NCI-H2029 (cell line): ENCODE results near the gene TFF2.

ENCODE experiments used
- DNase-seq: peaks from one replicate; lab custom pipeline; 2025; lab: John Stamatoyannopoulos, UW

Gene TFF2, protein sequence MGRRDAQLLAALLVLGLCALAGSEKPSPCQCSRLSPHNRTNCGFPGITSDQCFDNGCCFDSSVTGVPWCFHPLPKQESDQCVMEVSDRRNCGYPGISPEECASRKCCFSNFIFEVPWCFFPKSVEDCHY

DNA sequence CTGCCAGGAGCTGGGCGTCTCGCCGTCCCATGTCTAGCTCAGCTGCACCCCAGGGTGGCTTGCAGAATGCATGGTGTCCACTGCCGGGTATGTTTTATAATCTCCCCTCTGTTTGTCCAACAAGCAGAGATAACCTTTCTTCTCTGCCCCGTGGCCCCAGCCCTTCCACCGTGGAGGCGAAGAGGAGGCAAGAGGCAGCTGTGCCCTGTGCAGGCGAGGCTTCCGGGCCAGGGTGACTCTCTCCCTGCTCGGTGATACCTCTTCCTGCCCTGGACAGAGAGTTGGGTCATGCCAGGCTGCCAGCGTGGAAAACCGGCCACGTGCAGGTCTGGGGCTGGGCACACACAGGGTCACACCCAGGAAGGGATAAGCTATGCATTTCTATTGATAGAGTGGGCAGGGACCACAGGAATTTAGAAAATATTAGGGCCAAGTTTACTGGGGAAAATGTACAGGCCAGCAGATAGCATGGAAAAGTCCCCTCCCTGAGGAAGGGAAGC, at the start of gene TFF2:
Gene TFF2 (minus strand): TSS at position 68 of the 500 bp plus-strand sequence. CDS start 37 bp downstream, at position 31.
- DNase-seq, result no peak

DNA sequence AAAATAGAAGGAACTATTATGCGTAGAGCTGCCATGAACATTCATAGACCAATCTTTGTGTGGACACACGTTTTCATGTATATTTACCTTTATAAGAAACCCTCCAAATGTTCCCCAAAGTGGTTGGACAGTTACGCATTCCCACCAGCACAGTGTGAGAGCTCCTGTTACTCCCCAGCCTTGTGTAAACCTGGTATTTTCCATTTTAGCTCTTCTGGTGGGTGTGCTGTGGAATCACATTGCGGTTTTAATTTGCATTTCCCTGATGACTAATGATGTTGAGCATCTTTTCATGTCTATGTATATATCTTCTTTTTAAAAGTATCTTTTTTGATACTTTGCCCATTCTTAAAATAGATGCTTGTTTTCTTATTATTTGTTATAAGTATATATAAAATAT, 49.7 kb upstream of the TFF2 start:
- DNase-seq, result no peak

DNA sequence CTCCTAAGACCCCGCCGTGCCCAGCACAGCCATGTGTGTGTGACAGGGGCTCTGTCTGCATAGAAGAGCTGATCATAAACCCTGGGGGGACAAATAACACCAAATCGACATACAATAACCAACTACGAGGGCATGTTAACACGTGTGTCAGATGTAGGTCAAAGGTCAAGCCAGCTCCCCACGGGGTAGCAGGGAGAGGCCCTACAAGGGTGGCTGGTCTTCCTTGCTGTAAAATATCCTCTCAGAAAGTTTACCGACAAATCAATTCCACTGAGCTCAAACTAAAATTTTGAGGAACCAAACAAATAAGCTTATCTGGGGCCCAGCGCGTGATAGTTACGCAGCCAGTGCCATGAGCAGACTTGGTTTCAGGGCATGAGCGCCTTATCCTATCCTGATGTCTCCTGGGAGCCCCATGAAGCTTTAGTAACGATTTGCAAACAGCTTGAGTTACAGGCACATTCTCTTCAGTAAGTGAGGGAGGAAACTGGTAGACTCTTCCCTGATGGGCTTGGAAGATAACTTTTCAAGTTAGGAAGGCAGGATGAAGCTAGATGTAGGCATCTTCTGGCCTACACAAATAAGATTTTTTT, 47.7 kb upstream of the TFF2 start:
- no peak for DNase-seq

DNA sequence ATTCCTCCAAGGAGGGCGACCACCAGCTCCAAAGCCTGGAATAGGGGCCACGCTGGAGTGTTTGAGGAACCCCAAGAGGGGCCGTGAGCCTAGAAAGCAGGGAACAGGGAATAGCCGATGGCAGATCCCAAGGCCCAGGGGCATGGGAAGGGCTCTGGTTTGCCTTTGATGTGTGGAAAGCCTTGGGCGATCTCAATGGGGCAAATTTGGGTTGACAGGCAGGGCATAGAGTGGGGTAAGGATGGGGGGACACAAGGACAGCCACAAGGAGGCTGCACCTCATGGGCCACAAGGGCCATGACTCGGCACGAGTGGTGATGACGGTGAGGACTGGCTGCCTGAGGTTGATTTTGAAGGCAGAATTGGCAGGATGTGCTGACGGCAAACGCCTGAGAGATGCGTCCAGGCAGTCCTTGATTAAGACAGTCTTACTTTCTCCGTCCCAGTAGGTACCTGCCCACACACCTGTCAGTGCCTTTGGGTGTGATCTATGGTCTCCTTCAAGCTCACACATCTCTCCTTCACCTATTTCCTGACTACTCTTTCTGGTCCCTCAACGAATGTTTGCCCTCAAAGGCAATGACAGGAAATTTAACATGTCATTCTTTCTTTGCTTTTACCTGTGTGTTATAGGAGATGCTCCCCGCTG, 47.1 kb upstream of the TFF2 start:
- no peak for DNase-seq

DNA sequence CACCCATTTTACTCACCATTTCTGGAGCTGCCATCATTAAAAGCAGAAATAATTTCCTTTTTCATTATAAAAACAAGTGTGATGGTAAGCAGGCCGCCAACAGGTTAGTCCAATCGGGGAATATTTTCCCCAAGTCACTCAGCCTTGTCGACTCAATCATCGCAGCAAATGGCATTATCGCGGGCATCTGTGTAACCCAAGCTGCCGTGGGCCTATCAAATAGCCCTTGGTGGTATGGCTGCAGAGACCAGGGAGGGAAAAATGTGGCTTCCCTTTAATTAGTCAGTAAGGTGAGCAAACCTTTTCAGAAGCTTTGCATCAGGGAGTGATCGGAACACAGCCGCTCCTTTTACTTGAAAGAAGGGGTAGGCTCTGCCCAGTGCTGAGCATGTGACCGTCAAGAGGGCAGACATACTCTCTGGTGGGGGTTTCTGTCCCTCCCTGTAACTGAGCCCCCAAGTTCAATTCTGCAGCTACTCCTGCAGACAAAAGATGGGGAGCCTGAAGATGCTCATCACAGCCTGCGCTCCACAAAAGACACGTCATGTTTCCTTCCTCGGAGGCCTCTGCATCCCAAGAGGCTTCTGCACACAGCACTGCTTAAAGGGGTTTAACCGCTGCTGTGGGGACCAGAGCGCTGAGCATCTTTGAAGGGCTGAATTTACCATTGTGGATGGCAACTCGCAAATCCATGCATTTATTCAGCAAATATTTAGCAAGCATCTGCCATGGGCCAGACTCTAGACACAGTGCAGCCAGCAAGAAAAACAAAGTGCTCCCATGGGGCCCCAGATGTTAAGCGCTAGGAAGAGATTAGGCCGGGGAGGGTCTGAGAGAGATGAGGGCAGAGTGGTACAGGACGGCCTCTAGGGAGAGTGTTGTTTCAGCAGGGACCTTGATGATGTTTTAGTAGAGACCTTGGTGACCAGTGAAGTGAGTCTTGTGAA, 46.3 kb upstream of the TFF2 start:
- no peak for DNase-seq

DNA sequence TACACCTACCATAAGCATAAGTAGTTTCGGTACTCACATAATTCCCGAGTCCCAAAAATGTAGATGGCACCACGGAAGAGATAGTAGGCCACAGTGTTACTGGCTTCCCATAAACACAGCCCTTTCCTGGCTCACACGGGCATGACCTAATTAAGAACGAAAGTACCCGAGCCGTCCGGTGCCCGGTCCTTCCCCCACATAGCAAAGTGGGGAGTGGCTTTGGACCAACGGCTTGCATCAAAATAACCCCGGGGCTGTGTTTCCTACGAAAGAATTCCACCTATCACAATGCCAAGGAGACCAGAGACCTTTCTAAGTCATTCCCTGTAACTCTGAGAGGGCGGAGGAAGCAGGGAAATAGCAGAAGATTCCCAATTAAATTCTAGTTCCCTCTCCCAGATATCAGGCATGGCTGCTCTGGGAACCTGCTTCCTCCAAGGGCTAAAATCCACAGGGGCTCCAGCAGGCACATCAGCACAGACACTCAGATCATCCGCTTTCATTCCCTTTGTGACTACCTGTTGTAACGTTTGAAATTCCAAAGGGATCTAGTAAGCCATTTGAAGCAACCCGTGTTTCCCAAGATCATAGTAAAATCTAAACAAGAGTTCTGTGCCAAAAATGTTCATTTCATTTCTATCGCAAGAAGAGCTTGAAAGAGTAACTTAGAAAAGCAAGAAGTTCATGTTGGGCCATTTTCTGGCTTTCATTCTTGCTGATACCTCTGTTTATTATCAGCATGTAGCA, 45.3 kb upstream of the TFF2 start, which contains the start of gene TMPRSS3:
Gene TMPRSS3 (minus strand): TSS at position 148 of the 747 bp plus-strand sequence. CDS start 635 bp downstream, outside the sequence.
- DNase-seq, result no peak

DNA sequence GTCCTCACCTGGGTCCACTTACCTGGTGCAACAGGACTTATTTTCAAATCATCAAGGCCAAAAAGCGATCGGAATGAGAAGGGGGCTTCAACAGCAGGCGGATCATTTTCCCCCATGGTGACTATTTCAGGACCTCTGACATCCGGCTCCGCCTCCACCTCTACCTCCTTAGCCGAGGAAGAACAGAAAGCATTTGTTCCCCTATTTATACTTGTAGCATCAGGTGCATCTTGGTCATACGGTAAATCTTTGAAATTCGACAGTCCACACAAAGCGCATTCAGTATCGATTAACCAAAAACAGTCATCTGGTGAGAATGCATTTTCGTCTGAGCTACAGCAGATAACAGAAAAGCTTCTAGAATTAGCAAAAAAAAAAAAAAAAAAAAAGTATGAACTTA, 44.5 kb upstream of the TFF2 start:
- no peak for DNase-seq

DNA sequence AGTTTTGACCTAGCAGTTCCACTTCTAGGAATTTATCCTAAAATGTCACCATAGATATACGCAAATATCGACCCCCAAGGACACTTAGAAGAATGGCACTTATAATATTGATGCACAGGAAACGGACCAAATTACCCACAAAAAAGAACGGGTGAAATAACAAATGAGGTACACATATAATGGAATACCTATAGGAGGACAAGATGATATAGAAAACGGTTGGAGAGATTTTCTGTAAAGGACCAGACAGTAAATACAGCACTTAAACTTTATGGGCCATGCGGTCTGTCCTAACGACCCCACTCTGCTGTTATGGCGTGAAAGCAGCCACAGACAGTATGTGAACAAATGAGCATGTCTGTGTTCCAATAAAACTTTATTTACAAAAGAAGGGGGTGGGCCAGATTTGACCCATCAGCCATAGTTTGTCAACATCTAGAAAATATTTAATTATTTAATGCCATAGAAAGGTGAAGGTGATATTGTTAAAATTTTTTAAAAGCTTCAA, 42.7 kb upstream of the TFF2 start:
- no peak for DNase-seq

DNA sequence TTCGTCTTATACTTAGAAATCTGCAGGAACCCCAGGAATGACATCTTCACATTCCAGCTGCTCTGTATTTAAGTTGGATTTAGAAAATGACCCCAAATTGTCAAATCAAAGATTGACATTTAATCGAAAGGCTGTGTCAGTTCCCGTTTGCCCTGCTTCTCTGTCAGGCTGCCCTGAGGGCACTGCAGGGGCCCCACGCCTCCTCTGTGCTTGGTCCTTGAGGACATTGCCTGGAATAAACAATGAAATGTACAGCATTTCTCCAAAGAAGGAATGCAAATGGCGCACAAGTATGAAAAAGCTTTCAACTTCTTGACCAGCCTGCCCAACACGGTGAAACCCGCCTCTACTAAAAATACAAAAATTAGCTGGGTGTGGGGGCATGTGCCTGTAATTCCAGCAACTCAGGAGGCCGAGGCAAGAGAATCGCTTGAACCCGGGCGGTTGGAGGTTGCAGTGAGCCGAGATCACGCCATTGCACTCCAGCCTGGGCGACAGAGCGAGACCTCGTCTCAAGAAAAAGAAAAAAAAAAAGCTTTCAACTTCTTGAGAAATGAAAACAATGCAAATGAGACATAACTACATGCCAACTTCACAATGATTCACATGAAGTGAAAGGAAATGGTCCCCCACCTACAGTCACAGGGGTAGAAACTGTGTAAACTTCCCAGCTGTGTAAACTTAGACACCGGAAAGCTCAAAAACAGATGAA, 42.1 kb upstream of the TFF2 start:
- DNase-seq, result no peak

DNA sequence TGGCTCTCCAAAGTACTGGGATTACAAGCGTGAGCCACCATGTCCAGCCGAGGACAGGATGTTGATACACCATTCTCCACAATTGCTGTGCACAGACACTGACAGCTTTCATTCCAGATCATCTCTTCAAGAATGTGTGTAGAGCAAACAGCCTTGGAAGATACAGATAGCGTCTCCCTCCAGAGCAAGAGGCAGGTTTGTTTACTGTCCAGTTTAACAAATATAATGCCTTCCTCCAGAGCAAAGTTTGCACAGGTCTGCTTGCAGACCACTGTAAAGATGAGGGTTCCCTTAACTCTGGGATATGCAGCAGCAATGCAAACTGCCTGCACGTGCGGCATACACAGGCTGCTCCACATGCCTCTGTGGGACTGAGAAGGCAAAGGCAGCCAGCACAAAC, 40.5 kb upstream of the TFF2 start:
- no peak for DNase-seq

DNA sequence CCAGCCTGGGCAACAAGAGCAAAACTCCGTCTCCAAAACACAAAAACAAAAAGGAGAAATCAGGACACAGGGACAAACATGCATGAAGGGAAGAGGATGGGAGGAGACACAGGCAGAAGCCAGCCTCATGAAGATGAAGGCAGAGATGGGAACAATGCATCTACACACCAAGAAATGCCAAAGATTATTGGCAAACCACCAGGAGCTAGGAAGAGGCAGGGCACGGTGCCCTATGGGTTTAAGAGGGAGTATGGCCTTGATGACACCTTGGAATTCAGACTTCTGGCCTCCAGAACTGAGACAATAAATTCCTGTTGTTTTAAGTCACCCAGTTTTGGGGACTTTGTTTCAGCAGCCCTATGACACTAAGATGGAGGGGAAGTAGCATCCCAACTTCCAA, 39.9 kb upstream of the TFF2 start:
- no peak for DNase-seq

DNA sequence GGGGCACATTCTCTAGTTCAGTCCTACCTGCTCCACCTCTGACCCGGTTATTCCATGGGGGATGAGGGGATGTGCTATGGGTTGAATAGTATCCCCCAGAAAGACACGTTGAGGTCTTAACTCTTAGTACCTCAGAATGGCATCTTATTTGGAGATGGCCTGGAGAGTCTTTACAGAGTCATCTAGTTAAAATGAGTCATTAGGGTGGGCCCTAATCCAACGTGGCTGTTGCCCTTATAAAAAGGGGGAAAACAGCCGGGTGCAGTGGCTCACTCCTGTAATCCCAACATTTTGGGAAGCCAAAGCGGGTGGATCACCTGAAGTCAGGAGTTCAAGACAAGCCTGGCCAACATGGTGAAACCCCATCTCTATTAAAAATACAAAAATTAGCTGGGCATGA, 39.4 kb upstream of the TFF2 start:
- no peak for DNase-seq

DNA sequence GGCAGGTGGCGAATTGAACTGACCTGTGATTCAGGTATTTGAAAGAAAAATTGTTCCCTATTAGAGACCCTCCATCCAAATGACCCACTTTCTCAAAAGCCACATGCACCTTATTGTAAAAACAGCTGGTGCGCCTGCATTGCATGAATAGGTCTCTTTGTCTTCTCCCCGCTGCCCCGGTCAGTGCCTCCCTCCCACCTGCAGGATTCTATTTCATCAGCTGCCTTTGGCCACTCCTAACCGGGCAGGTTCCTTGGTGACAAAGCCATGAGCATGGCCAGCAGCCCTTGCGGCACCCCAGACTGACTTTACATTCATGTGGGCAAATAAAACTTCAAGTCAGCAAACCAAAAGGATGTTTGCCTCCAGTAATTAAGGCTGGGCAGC, 38.6 kb upstream of the TFF2 start:
- peak; percentile 50 for DNase-seq

DNA sequence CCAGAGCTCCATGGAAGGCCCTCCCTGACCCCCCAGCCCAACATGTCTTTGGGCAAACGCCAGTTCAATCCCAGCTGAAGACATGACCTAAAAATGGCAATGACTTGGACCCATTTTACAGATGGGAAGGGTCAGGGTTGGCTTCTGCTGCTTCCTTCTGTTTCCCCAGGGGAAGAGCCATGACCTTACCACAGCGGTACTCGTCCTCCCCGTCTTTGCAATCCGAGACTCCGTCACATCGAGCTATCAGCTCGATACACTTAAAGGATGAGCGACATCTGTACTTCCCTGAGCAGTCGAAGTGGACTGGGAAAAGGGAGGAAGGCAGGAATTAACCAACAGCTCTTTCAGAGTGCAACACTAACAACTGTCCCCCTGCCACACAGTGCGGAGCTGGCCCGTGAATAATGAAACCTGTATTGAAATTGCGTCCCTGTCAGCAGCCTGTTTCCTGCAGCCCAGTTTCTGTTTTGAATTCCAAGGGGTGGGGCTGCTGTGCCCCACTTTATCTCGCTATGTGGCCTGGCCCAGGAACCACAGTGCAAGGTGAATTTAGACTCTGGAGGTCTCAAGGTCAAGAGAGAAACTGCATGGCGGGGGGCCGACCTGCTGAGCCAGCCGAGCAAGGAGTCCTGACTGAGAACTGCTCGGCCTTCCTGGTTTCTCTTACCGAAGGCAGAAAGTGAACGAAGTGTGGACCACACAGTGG, 38.1 kb upstream of the TFF2 start:
- no peak for DNase-seq

DNA sequence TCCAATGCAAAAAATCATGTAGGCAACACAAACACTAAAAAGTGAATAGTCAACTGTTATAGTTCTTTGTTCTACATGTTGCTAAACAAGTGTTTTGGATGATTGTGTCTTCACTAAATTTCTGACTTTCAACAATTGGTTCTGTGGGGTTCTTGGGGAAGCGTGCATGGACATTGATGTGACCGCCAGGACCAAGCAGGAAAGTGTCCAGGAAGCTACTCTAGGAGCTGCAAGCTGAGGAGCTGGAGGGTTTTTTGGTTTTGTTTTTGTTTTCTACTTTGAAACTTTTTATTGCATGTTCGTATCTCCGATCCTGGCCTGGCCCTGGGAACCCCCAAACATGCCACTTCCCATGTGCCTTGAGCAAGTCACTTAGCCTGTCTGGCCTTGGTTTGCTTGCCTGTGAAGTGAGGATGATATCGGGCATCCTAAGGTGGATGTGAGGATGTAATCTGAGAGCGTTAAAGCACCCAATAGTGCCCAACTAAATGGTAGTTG, 37.1 kb upstream of the TFF2 start:
- no peak for DNase-seq

DNA sequence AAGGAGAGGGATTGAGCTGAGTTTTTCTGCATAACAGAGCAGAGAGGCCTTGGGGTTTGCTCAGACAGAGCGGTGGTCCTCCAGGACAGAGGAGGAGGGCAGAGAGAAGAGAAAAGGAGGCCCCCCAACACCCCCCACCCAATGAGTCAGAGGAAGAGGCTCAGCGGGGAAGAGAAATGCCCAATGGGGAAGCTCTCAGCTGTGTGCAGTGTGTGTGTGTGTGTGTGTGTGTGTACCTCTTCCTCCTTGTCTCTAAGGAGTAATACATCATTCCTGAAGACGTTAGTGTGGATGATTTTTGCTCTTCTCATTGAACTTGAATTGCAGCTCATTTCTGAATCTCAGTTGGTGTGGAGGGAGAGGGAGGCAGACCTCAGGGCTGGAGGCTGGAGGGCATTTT, 36.4 kb upstream of the TFF2 start:
- DNase-seq, result no peak

DNA sequence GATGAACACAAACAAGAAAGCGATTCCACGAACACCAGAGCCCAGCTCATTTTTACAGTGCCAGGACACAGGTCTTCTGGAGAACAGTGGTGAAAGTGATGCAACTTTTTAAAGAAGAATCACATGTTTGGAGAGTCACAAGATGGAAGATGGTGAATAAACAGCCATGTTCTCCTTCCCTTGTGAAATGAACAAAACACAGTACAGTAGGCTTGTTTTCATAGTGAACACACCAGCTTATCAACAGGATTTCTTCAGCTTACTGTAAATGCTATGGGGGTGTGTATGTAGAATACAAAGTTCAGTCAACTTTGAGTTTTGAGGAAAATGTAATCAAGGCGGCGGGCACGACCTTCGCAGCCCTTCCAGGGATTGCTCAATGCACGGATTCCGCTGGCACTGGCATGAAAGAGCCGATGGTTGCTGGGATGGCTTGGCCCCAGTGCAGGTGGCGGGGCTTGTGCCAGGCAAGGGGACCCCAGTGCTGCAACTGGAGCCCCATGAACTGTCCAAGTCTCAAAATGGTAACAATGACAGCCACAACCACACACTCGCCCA, 35.3 kb upstream of the TFF2 start:
- no peak for DNase-seq

DNA sequence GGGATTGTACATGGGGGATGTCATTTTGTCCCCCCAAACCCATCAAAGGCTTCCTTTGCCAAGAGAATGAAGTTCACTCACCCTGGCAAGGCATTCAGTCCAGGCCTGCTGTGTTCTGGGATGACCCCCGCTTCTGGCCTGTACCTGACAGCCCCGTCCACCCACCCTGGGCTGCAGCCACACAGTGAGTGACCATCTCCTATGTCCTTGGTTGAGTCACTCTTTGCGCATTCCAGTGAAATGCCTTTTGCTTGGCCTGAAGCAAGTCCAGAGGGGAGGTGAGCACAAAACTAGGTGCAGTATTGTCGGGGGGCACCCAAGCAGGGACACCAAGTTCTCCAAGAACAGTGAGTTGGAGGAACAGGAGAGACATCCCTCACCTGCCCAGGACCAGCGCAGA, 34.8 kb upstream of the TFF2 start:
- DNase-seq, result no peak

DNA sequence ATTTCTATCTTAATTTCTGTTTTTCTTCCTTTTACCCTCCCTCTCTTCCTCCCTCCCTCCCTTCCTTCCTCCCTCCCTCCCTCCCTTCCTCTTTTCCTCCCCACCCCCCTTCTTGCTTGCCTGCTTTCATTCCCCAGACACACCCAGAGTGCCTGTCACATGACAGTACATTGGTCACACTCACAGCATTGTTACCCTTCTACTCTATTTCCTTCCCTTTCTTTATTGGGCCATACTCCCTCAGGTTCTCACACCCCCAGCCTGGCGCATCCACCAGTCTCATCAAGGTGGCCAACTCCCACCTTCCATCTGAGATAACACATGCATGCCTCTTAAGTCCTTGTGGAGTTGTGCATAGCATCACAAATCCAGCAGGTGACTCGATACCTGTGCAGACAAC, 34.2 kb upstream of the TFF2 start:
- no peak for DNase-seq
